Astrocyte (in vitro differentiated cells and primary cell): ENCODE measurements around the gene DCLK1. TPM values are rescaled to one million over a fixed set of nuclear protein-coding genes. Genes with fewer than 3 reads are reported as not detected.

Experiments used
- DNase-seq: peaks from one replicate; pipeline ENCODE4 v3.0.0-alpha.2; 2010; ENCODE audit warnings: low read depth
- FAIRE-seq: peaks from 2 replicates; lab custom pipeline; 2011; peaks lifted over from hg19 to GRCh38; lab: Jason Lieb, UNC
- H2AFZ ChIP-seq: 2 replicates; pipeline ENCODE4 v1.6.0; 2012; ENCODE audit warnings: low read depth, low read length, inconsistent platforms
- H3K27ac ChIP-seq: 2 replicates; pipeline ENCODE4 v1.5.1; 2011; ENCODE audit warnings: low read depth, low read length, inconsistent platforms
- H3K27me3 ChIP-seq: 2 replicates; pipeline ENCODE4 v1.6.0; 2011; ENCODE audit warnings: low read length, inconsistent platforms; ENCODE audit not compliant: insufficient read depth
- H3K36me3 ChIP-seq: 2 replicates; pipeline ENCODE4 v1.5.1; 2011; ENCODE audit warnings: low read length, inconsistent platforms; ENCODE audit not compliant: insufficient read depth
- H3K4me1 ChIP-seq: 2 replicates; pipeline ENCODE4 v1.5.1; 2011; ENCODE audit warnings: low read length, inconsistent platforms; ENCODE audit not compliant: insufficient read depth
- H3K4me2 ChIP-seq: 2 replicates; pipeline ENCODE4 v1.6.0; 2012; ENCODE audit warnings: low read length, inconsistent platforms
- H3K4me3 ChIP-seq: 2 replicates; pipeline ENCODE4 v1.5.1; 2011; ENCODE audit warnings: low read depth, mild to moderate bottlenecking, low read length, inconsistent platforms; ENCODE audit not compliant: insufficient read depth
- H3K79me2 ChIP-seq: 2 replicates; pipeline ENCODE4 v1.6.0; 2012; ENCODE audit warnings: mild to moderate bottlenecking, low read length, inconsistent platforms; ENCODE audit not compliant: insufficient read depth
- H3K9ac ChIP-seq: 2 replicates; pipeline ENCODE4 v1.6.0; 2012; ENCODE audit warnings: mild to moderate bottlenecking, low read length, inconsistent platforms
- H3K9me3 ChIP-seq: 2 replicates; pipeline ENCODE4 v1.5.1; 2012; ENCODE audit warnings: low read depth, mild to moderate bottlenecking, low read length, inconsistent platforms; ENCODE audit not compliant: insufficient read depth
- H4K20me1 ChIP-seq: 2 replicates; pipeline ENCODE4 v1.6.0; 2012; ENCODE audit warnings: low read length, inconsistent platforms; ENCODE audit not compliant: insufficient read depth
- H3K27ac Mint-ChIP-seq: one replicate; pipeline ENCODE4 v1.8.0; 2021; ENCODE audit warnings: mild to moderate bottlenecking, mixed read lengths; ENCODE audit not compliant: unreplicated experiment
- H3K27me3 Mint-ChIP-seq: one replicate; pipeline ENCODE4 v1.8.0; 2021; ENCODE audit warnings: low read depth, mixed read lengths; ENCODE audit not compliant: unreplicated experiment
- H3K36me3 Mint-ChIP-seq: one replicate; pipeline ENCODE4 v1.8.0; 2021; ENCODE audit warnings: low read depth, mixed read lengths; ENCODE audit not compliant: unreplicated experiment
- H3K4me1 Mint-ChIP-seq: one replicate; pipeline ENCODE4 v1.8.0; 2021; ENCODE audit warnings: low read depth, mixed read lengths; ENCODE audit not compliant: unreplicated experiment
- H3K4me3 Mint-ChIP-seq: one replicate; pipeline ENCODE4 v1.8.0; 2021; ENCODE audit warnings: mild to moderate bottlenecking, moderate library complexity, mixed read lengths; ENCODE audit not compliant: unreplicated experiment
- H3K9me3 Mint-ChIP-seq: one replicate; pipeline ENCODE4 v1.8.0; 2021; ENCODE audit warnings: mild to moderate bottlenecking, mixed read lengths; ENCODE audit not compliant: unreplicated experiment
- EZH2 ChIP-seq: IDR thresholded peaks from 2 replicates; pipeline ENCODE4 v1.6.1; 2012; ENCODE audit warnings: mild to moderate bottlenecking, low read length, inconsistent platforms; ENCODE audit not compliant: insufficient read depth
- total RNA-seq: library from RNA; stranded (reverse); gene quantifications from 2 replicates; pipeline ENCODE4 v1.2.1, GENCODE V29; 2021
- TF ChIP-seq, protein P1 (sequence below): IDR thresholded peaks from 2 replicates; pipeline ENCODE4 v1.5.1; 2011; ENCODE audit warnings: low read depth, mild to moderate bottlenecking, inconsistent platforms, low read length, moderate library complexity; ENCODE audit not compliant: insufficient read depth

Gene DCLK1
- total RNA-seq, 1 donor from 2014 or later = 4.9 TPM

DNA sequence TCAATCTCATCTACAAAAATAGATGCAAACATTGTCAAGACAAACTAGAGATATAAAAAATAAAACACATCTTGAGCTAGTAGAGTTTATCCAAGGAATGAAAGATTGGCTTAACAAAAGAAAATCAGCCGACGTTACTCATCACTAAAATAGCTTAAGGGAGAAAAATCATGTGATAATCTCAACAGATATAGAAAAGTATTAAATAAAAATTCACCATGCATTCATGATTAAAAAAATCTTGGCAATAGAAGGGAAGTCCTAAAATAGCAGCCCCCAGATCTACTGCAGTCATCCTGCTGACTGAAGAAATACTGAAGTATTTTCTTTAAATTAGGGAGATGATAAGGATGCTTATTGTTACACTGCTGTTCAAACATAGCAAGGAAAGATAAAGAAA lies 12.6 kb upstream of the DCLK1 start:
- Mint-ChIP-seq H3K4me3 (no peak overlapping the region), H3K27me3 (no peaks in the 10 kb centered on the region), H3K9me3 (no peaks in the 10 kb centered on the region), H3K4me1 (peaks cover 4% of the 10 kb centered on the region), H3K36me3 (no peaks in the 10 kb centered on the region), H3K27ac (no peak overlapping the region)
- FAIRE-seq (no peak), DNase-seq (no peak)
- Histone ChIP-seq H3K4me3 (no peak overlapping the region), H4K20me1 (no peaks in the 10 kb centered on the region), H3K4me2 (no peak overlapping the region), H3K9ac (no peak overlapping the region), H3K79me2 (no peaks in the 10 kb centered on the region), H2AFZ (no peak overlapping the region), H3K27me3 (no peaks in the 10 kb centered on the region), H3K27ac (no peak overlapping the region), H3K36me3 (no peaks in the 10 kb centered on the region), H3K9me3 (no peaks in the 10 kb centered on the region), H3K4me1 (no peaks in the 10 kb centered on the region)
- no peak for TF ChIP-seq EZH2
- TF ChIP-seq, protein P1, sequence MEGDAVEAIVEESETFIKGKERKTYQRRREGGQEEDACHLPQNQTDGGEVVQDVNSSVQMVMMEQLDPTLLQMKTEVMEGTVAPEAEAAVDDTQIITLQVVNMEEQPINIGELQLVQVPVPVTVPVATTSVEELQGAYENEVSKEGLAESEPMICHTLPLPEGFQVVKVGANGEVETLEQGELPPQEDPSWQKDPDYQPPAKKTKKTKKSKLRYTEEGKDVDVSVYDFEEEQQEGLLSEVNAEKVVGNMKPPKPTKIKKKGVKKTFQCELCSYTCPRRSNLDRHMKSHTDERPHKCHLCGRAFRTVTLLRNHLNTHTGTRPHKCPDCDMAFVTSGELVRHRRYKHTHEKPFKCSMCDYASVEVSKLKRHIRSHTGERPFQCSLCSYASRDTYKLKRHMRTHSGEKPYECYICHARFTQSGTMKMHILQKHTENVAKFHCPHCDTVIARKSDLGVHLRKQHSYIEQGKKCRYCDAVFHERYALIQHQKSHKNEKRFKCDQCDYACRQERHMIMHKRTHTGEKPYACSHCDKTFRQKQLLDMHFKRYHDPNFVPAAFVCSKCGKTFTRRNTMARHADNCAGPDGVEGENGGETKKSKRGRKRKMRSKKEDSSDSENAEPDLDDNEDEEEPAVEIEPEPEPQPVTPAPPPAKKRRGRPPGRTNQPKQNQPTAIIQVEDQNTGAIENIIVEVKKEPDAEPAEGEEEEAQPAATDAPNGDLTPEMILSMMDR = no peak

DNA sequence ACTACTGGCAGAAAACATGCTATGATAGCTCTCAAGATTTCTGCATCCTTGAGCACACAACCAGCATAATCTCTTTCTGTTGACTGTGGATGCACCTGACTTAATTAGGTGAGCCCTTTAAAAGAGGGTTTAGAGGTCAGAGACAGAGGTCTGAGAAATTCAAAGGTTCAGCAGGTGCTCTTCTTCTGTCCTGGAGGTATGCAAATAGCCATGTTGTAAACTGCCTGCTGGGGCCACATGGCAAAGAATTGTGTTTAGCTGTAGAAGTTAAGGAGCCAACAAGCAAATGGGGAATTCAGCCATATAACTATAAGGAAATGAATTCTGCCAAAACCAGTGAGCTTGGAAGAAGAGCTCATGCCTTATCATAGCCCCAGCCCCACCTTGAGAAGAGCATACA lies 11.6 kb upstream of the DCLK1 start:
- no peak overlapping the region for H3K4me2 ChIP-seq
- no peak for TF ChIP-seq EZH2
- TF ChIP-seq, protein P1 = no peak
- FAIRE-seq = no peak

DNA sequence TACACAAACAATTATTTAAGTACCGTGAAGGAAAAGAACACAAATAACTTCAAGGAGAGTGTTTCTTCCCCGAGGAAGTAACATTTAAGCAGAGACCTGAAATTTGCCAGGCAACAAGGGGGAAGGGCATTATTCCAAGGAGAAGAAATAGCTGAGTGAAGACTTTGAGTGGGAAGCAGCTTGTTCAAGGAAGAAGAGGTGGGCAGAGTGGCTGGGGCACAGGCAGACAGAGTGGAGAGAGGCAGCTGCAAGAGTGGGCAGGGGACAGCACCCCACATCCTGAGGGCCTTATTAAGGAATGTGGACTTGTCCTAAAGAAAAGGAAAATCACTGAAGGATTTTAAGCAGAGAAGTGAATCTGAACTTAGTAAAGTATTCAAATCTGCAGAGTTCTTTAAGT lies 4.7 kb upstream of the DCLK1 start:
- TF ChIP-seq, protein P1 = no peak
- TF ChIP-seq EZH2 = no peak
- H3K27ac ChIP-seq = no peak overlapping the region
- no peak overlapping the region for H3K4me3 ChIP-seq
- H3K4me1 Mint-ChIP-seq = no peaks in the 10 kb centered on the region
- no peak overlapping the region for H3K4me3 Mint-ChIP-seq
- no peaks in the 10 kb centered on the region for H3K9me3 ChIP-seq
- H2AFZ ChIP-seq = no peak overlapping the region
- H3K36me3 ChIP-seq = no peaks in the 10 kb centered on the region
- H3K9ac ChIP-seq = no peak overlapping the region
- no peaks in the 10 kb centered on the region for H3K9me3 Mint-ChIP-seq
- H3K36me3 Mint-ChIP-seq = no peaks in the 10 kb centered on the region
- DNase-seq (no peak), FAIRE-seq (no peak)
- H4K20me1 ChIP-seq = no peaks in the 10 kb centered on the region
- H3K79me2 ChIP-seq = no peaks in the 10 kb centered on the region
- peaks cover 5% of the 10 kb centered on the region for H3K27me3 ChIP-seq
- H3K4me2 ChIP-seq = no peak overlapping the region
- peaks cover 9% of the 10 kb centered on the region for H3K27me3 Mint-ChIP-seq
- no peak overlapping the region for H3K27ac Mint-ChIP-seq
- no peaks in the 10 kb centered on the region for H3K4me1 ChIP-seq

More for the DNA sequence above, 11.6 kb upstream of the DCLK1 start:
- no peaks in the 10 kb centered on the region for H3K27me3 ChIP-seq
- H3K4me3 ChIP-seq = no peak overlapping the region
- Mint-ChIP-seq H3K27ac (no peak overlapping the region), H3K4me1 (no peaks in the 10 kb centered on the region), H3K36me3 (no peaks in the 10 kb centered on the region), H3K9me3 (no peaks in the 10 kb centered on the region), H3K27me3 (no peaks in the 10 kb centered on the region), H3K4me3 (no peak overlapping the region)
- DNase-seq = no peak
- no peaks in the 10 kb centered on the region for H3K9me3 ChIP-seq
- H2AFZ ChIP-seq = no peak overlapping the region
- no peaks in the 10 kb centered on the region for H3K79me2 ChIP-seq
- no peak overlapping the region for H3K9ac ChIP-seq
- no peaks in the 10 kb centered on the region for H3K36me3 ChIP-seq
- H3K4me1 ChIP-seq = no peaks in the 10 kb centered on the region
- H4K20me1 ChIP-seq = no peaks in the 10 kb centered on the region
- H3K27ac ChIP-seq = no peak overlapping the region
